Gastrocnemius medialis (tissue), 4 donors: ENCODE data around the gene ASTN2.

Experiments used
- POLR2A ChIP-seq, 2 donors: fragments of 450-650 bp; IDR thresholded peaks; one replicate each; pipeline ENCODE4 v1.6.1; 2017; ENCODE audit warnings: antibody characterized with exemption in 2 of 2, mild to moderate bottlenecking in 2 of 2, moderate library complexity in 2 of 2
- TF ChIP-seq, protein P1 (sequence below), 5 experiments: fragments of 450-650 bp in 3 of 5; fragments of 200-600 bp in 2 of 5; sonication (generic) in 2 of 5; IDR thresholded peaks in 4 of 5; conservative IDR thresholded peaks in 1 of 5; 1 replicate in 4 of 5; 2 replicates in 1 of 5; pipeline ENCODE4 v1.5.1; 2016 to 2019; ENCODE audit warnings: antibody characterized with exemption in 5 of 5, mild to moderate bottlenecking in 3 of 5, moderate library complexity in 3 of 5

DNA sequence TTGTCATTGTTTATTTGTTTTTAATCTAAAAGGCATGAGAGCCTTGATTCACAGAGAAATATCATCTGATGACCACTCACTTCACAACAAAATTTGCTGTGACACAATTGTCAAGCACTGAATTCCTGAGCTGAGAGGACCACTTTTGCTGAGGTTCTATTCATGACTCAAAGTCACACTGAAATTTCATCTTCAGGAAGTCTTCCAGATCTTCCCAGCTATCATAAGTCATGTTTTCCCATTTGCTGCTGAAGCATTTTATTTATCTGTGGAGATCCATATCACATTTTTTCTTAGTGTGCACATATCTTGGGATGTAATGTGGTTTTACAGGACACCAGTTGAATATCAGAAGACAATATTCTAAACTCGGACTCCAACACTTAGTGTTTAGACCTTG is 982.8 kb downstream of the ASTN2 start:
- no peak for TF ChIP-seq POLR2A (IDR thresholded peaks at IDR 0.05)
- TF ChIP-seq, protein P1, sequence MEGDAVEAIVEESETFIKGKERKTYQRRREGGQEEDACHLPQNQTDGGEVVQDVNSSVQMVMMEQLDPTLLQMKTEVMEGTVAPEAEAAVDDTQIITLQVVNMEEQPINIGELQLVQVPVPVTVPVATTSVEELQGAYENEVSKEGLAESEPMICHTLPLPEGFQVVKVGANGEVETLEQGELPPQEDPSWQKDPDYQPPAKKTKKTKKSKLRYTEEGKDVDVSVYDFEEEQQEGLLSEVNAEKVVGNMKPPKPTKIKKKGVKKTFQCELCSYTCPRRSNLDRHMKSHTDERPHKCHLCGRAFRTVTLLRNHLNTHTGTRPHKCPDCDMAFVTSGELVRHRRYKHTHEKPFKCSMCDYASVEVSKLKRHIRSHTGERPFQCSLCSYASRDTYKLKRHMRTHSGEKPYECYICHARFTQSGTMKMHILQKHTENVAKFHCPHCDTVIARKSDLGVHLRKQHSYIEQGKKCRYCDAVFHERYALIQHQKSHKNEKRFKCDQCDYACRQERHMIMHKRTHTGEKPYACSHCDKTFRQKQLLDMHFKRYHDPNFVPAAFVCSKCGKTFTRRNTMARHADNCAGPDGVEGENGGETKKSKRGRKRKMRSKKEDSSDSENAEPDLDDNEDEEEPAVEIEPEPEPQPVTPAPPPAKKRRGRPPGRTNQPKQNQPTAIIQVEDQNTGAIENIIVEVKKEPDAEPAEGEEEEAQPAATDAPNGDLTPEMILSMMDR (IDR thresholded peaks at IDR 0.05 in 4 of 5, conservative IDR thresholded peaks at IDR 0.05 in 1 of 5) = no peak
